HUES64 (cell line): ENCODE data around the gene MRGPRD.

Experiments used
- H3K27ac ChIP-seq: 2 replicates; pipeline ENCODE4 v1.7.0; 2013; ENCODE audit warnings: low read depth, low read length, inconsistent platforms
- H3K27me3 ChIP-seq: 2 replicates; pipeline ENCODE4 v1.6.1; 2013; ENCODE audit warnings: mild to moderate bottlenecking, low read length; ENCODE audit not compliant: insufficient read depth
- H3K36me3 ChIP-seq: 2 replicates; pipeline ENCODE4 v1.6.1; 2013; ENCODE audit warnings: mild to moderate bottlenecking, low read length; ENCODE audit not compliant: insufficient read depth
- H3K4me1 ChIP-seq: 2 replicates; pipeline ENCODE4 v1.6.1; 2013; ENCODE audit warnings: mild to moderate bottlenecking, low read length, moderate library complexity; ENCODE audit not compliant: insufficient read depth
- H3K4me3 ChIP-seq: 2 replicates; pipeline ENCODE4 v1.5.1; 2013; ENCODE audit warnings: mild to moderate bottlenecking, low read length, moderate library complexity
- H3K9ac ChIP-seq: 2 replicates; pipeline ENCODE4 v1.6.1; 2013; ENCODE audit warnings: mild to moderate bottlenecking, low read depth, low read length
- H3K9me3 ChIP-seq: 2 replicates; pipeline ENCODE4 v1.6.1; 2013; ENCODE audit warnings: low read depth, low read length; ENCODE audit not compliant: insufficient read depth
- WGBS: fragments of 150-250, 120-280 bp; methylation state at CpG from one replicate; pipeline ENCODE4 v1.1.7; 2013; ENCODE audit warnings: missing lambda C conversion rate; 5-methylcytosine and 5-hydroxymethylcytosine counted together

The MRGPRD gene

GRCh38 chr11:68950270-68950669 is 30.5 kb downstream of the MRGPRD start:
- H3K27me3 ChIP-seq: no peaks in the 10 kb centered on the region
- H3K9ac ChIP-seq: no peak overlapping the region
- 38% methylated on average over 5 of the region's 5 CpGs for WGBS
- H3K9me3 ChIP-seq: no peaks in the 10 kb centered on the region
- no peaks in the 10 kb centered on the region for H3K36me3 ChIP-seq
- H3K4me3 ChIP-seq: no peak overlapping the region
- no peak overlapping the region; the same call in 1 of the 2 replicates for H3K27ac ChIP-seq
- peaks cover 10% of the 10 kb centered on the region; the same call in 1 of the 2 replicates for H3K4me1 ChIP-seq

DNA sequence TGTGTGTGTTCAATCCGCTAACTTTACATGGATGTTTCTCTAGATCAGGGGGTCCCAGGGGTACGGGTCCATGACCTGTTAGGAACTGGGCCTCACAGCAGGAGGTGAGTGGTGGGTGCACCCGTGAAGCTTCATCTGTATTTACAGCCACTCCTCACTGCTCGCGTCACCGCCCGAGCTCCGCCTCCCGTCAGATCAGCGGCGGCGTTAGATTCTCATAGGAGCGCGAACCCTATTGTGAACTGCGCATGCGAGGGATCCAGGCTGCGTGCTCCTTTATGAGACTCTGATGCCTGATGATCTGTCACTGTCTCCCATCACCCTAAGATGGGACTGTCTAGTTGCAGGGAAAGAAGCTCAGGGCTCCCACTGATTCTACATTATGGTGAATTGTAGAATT is 31.9 kb downstream of the MRGPRD start:
- 95% methylated on average over 17 of the region's 17 CpGs for WGBS
- Histone ChIP-seq H3K4me1 (peaks cover 10% of the 10 kb centered on the region; the same call in 1 of the 2 replicates), H3K9me3 (no peaks in the 10 kb centered on the region), H3K9ac (no peak overlapping the region), H3K27ac (no peak overlapping the region), H3K36me3 (no peaks in the 10 kb centered on the region), H3K4me3 (no peak overlapping the region), H3K27me3 (no peaks in the 10 kb centered on the region)

DNA sequence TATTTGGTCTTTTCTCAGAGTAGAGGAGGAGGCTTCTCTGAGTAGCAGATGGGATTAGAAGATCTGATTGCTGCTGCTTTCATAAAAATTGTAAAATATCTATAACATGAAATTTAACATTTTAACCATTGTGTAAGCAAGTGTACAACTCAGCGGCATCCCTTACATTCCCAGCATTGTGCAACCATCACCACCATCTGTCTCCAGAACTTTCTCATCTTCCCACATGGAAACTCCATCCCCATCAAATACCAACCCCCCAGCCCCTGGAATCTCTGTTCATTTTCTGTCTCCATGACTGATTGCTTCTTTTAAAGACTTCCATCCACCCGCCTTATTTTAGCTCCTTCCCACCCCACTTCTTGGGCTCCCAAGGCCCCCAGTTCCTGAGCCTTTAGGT is 32.3 kb downstream of the MRGPRD start:
- 72% methylated on average over 2 of the region's 2 CpGs for WGBS
- no peak overlapping the region for H3K9ac ChIP-seq
- H3K4me1 ChIP-seq: peaks cover 10% of the 10 kb centered on the region; the same call in 1 of the 2 replicates
- no peaks in the 10 kb centered on the region for H3K27me3 ChIP-seq
- H3K9me3 ChIP-seq: no peaks in the 10 kb centered on the region
- no peak overlapping the region for H3K4me3 ChIP-seq
- no peak overlapping the region for H3K27ac ChIP-seq
- H3K36me3 ChIP-seq: no peaks in the 10 kb centered on the region

GRCh38 chr11:68947151-68947550 is 33.6 kb downstream of the MRGPRD start:
- Histone ChIP-seq H3K27me3 (no peaks in the 10 kb centered on the region), H3K4me3 (no peak overlapping the region), H3K9ac (no peak overlapping the region; the same call in 1 of the 2 replicates), H3K9me3 (no peaks in the 10 kb centered on the region), H3K36me3 (no peaks in the 10 kb centered on the region), H3K4me1 (peaks cover 10% of the 10 kb centered on the region; the same call in 1 of the 2 replicates), H3K27ac (no peak overlapping the region)
- 78% methylated on average over 11 of the region's 11 CpGs for WGBS

- Histone ChIP-seq H3K27ac (no peak overlapping the region), H3K9ac (no peak overlapping the region), H3K9me3 (no peaks in the 10 kb centered on the region), H3K27me3 (no peaks in the 10 kb centered on the region), H3K4me1 (peaks cover 10% of the 10 kb centered on the region; the same call in 1 of the 2 replicates), H3K36me3 (no peaks in the 10 kb centered on the region), H3K4me3 (no peak overlapping the region)
- 90% methylated on average over 18 of the region's 18 CpGs for WGBS
These were observed 34.2 kb downstream of the MRGPRD start for GRCh38 chr11:68946416-68947090.

DNA sequence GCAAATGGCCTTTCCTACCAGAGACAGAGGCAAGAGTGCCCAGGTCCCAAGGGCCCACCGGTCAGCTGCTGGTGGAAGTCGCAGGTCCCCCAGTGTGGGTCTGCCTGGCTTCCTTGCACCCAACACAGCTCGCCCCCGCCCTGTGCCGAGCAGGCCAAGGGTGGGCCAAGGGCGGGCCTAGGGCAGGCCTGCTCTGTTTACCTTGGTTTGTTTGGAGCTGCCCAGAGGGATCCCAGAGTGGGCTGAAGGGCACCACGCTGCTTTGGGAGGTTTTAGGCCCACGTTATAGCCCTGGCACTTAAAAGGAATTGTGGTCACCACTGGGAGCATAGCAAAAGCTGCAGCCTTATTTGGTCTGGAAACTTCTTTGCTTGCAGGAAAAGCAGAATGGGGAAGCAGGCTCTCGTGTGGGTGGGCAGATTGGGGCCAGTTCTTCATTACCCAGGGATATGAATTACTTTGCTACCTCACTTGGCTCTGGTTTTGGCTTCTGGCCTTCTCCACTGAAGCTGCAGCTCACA is 38.0 kb downstream of the MRGPRD start:
- WGBS: 86% methylated on average over 9 of the region's 9 CpGs
- no peak overlapping the region for H3K4me3 ChIP-seq
- H3K27ac ChIP-seq: no peak overlapping the region
- H3K36me3 ChIP-seq: peaks cover 15% of the 10 kb centered on the region
- no peaks in the 10 kb centered on the region for H3K9me3 ChIP-seq
- H3K9ac ChIP-seq: no peak overlapping the region
- H3K4me1 ChIP-seq: no peaks in the 10 kb centered on the region
- H3K27me3 ChIP-seq: no peaks in the 10 kb centered on the region

DNA sequence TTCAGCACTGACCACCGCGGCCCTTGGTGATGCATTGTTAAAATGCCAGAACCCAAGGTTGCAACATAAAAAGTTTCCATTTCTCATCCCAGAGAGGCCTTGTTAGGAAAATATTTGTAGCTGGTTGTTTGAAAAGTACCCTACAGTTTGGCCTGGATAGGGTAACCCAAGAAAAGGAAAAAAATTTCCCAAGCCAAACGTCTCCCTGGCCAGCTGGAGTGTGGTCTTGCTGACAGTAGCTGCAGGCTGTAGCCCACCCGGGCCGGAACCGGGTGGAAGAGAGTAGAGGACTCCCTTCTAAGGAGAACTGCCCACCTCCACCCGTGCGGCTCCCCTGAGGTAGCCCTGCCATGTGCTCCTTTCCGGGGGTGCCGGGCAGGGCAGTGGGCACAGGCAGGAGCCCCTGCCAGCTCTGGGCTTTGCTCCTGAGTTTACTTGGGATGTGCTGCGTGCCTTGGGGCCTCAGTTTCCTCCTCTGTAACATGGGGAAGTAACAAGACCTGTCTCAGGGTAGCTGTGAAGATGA is 38.6 kb downstream of the MRGPRD start:
- Histone ChIP-seq H3K27ac (no peak overlapping the region), H3K4me3 (no peak overlapping the region), H3K4me1 (no peaks in the 10 kb centered on the region), H3K36me3 (peaks cover 21% of the 10 kb centered on the region), H3K9me3 (no peaks in the 10 kb centered on the region), H3K27me3 (no peaks in the 10 kb centered on the region), H3K9ac (no peak overlapping the region)
- WGBS: 85% methylated on average over 11 of the region's 11 CpGs

GRCh38 chr11:68941324-68942094 is 39.3 kb downstream of the MRGPRD start:
- 93% methylated on average over 18 of the region's 18 CpGs for WGBS
- Histone ChIP-seq H3K36me3 (peaks cover 28% of the 10 kb centered on the region), H3K27me3 (no peaks in the 10 kb centered on the region), H3K9me3 (no peaks in the 10 kb centered on the region), H3K27ac (no peak overlapping the region), H3K9ac (no peak overlapping the region), H3K4me3 (no peak overlapping the region), H3K4me1 (no peaks in the 10 kb centered on the region)

GRCh38 chr11:68940651-68941323 is 40.0 kb downstream of the MRGPRD start:
- Histone ChIP-seq H3K9ac (no peak overlapping the region), H3K36me3 (peaks cover 35% of the 10 kb centered on the region), H3K27me3 (no peaks in the 10 kb centered on the region), H3K27ac (no peak overlapping the region), H3K4me3 (no peak overlapping the region), H3K9me3 (no peaks in the 10 kb centered on the region), H3K4me1 (no peaks in the 10 kb centered on the region)
- 93% methylated on average over 20 of the region's 20 CpGs for WGBS

GRCh38 chr11:68939583-68940555 is 40.9 kb downstream of the MRGPRD start:
- WGBS: 91% methylated on average over 33 of the region's 33 CpGs
- H3K27ac ChIP-seq: no peak overlapping the region
- no peak overlapping the region for H3K9ac ChIP-seq
- no peak overlapping the region for H3K4me3 ChIP-seq
- no peaks in the 10 kb centered on the region for H3K4me1 ChIP-seq
- no peaks in the 10 kb centered on the region for H3K9me3 ChIP-seq
- H3K27me3 ChIP-seq: no peaks in the 10 kb centered on the region
- H3K36me3 ChIP-seq: peaks cover 44% of the 10 kb centered on the region
